H1 (cell line): ENCODE data around the gene OR2D3. TPM values are rescaled to one million over a fixed set of nuclear protein-coding genes. Genes with fewer than 3 reads are reported as not detected.
"Not testable (repeated sequence)": the region's sequence is repeated elsewhere in the genome, so short reads cannot be mapped to it uniquely, and the experiment has no call there.

Source experiments
- CTCF ChIA-PET: fragments of 300-600 bp; sonication (Branson Sonifier 250); formaldehyde crosslinking; loops from one replicate; lab custom pipeline; 2021; ENCODE audit not compliant: partially characterized antibody; lab: Charles Lee
- POLR2A ChIA-PET: fragments of 300-600 bp; sonication (Branson Sonifier 250); formaldehyde crosslinking; loops from one replicate; lab custom pipeline; 2021; ENCODE audit warnings: inconsistent platforms; ENCODE audit not compliant: partially characterized antibody; lab: Charles Lee
- DNase-seq, 2 experiments: peaks; one replicate each; pipeline versions ENCODE4 v3.0.0 to v3.0.0-alpha.2; 2010 to 2022; ENCODE audit warnings: low spot score in 2 of 2, low read depth in 1 of 2, mixed read lengths in 1 of 2
- FAIRE-seq: peaks from 2 replicates; lab custom pipeline; 2011; peaks lifted over from hg19 to GRCh38; lab: Jason Lieb, UNC
- H2AFZ ChIP-seq: 2 replicates; pipeline ENCODE4 v1.8.1; 2012; ENCODE audit warnings: low read length, inconsistent platforms
- H2AK5ac ChIP-seq: 2 replicates; pipeline ENCODE4 v1.6.1; 2013; ENCODE audit warnings: low read depth, low read length
- H2BK120ac ChIP-seq: replicated peaks from 2 replicates; pipeline ENCODE3; 2013; ENCODE audit warnings: low read depth, low read length, inconsistent platforms
- H2BK12ac ChIP-seq: 2 replicates; pipeline ENCODE4 v1.6.1; 2013; ENCODE audit warnings: low read depth, low read length
- H2BK15ac ChIP-seq: 2 replicates; pipeline ENCODE4 v1.6.1; 2013; ENCODE audit warnings: low read length
- H2BK20ac ChIP-seq: 2 replicates; pipeline ENCODE4 v1.6.1; 2013; ENCODE audit warnings: low read length
- H2BK5ac ChIP-seq: 2 replicates; pipeline ENCODE4 v1.6.1; 2013; ENCODE audit warnings: low read depth, low read length
- H3K14ac ChIP-seq: 2 replicates; pipeline ENCODE4 v1.6.1; 2013; ENCODE audit warnings: inconsistent platforms; ENCODE audit not compliant: insufficient read length
- H3K18ac ChIP-seq: 2 replicates; pipeline ENCODE4 v1.6.1; 2013; ENCODE audit warnings: low read length; ENCODE audit errors: extremely low read depth
- H3K23ac ChIP-seq: 2 replicates; pipeline ENCODE4 v1.6.1; 2013; ENCODE audit warnings: inconsistent platforms; ENCODE audit not compliant: insufficient read length
- H3K23me2 ChIP-seq: 2 replicates; pipeline ENCODE4 v1.6.1; 2013; ENCODE audit warnings: low read depth, low read length
- H3K27ac ChIP-seq: 2 replicates; pipeline ENCODE4 v1.6.1; 2011; ENCODE audit warnings: low read depth, low read length, inconsistent platforms
- H3K27me3 ChIP-seq, 4 experiments: replicated peaks in 1 of 4; 1 replicate in 1 of 4; 2 replicates in 3 of 4; pipeline versions ENCODE4 v1.6.1 to v1.8.1; 2011 to 2013; ENCODE audit warnings: low read length in 3 of 4, mild to moderate bottlenecking in 3 of 4, inconsistent platforms in 2 of 4, mixed read lengths in 2 of 4, moderate library complexity in 1 of 4; ENCODE audit not compliant: control insufficient read depth in 3 of 4, insufficient read depth in 3 of 4; ENCODE audit errors: extremely low read depth in 1 of 4
- H3K36me3 ChIP-seq, 4 experiments: 2 replicates each; pipeline versions ENCODE4 v1.6.1 to v1.8.1; 2011 to 2013; ENCODE audit warnings: mild to moderate bottlenecking in 4 of 4, low read length in 3 of 4, moderate library complexity in 2 of 4, control low read depth in 1 of 4, inconsistent platforms in 1 of 4; ENCODE audit not compliant: insufficient read depth in 4 of 4, control insufficient read depth in 2 of 4
- H3K4ac ChIP-seq: replicated peaks from 2 replicates; pipeline ENCODE3; 2013; ENCODE audit warnings: low read length, low read depth, mixed read lengths, inconsistent platforms; ENCODE audit not compliant: insufficient read length
- H3K4me1 ChIP-seq, 4 experiments: replicated peaks in 1 of 4; 1 replicate in 1 of 4; 2 replicates in 3 of 4; pipeline versions ENCODE4 v1.6.1 to v1.8.1; 2011 to 2013; ENCODE audit warnings: low read length in 3 of 4, inconsistent platforms in 2 of 4, mixed read lengths in 1 of 4; ENCODE audit not compliant: insufficient read depth in 4 of 4, control insufficient read depth in 3 of 4
- H3K4me2 ChIP-seq, 2 experiments: 2 replicates each; pipeline versions ENCODE4 v1.6.1 to v1.8.1; 2011 to 2013; ENCODE audit warnings: low read depth in 2 of 2, low read length in 2 of 2, control low read depth in 1 of 2, inconsistent platforms in 1 of 2, mild to moderate bottlenecking in 1 of 2; ENCODE audit not compliant: insufficient read depth in 1 of 2
- H3K4me3 ChIP-seq, 4 experiments: fragments of 200-600, 300-600 bp in 1 of 4; sonication (generic), shearing (Covaris generic), sonication (Bioruptor Twin) in 1 of 4; 2 replicates each; pipeline versions ENCODE4 v1.5.1 to v1.8.1; 2011 to 2016; ENCODE audit warnings: low read length in 4 of 4, low read depth in 3 of 4, control low read depth in 2 of 4, inconsistent platforms in 2 of 4, mild to moderate bottlenecking in 2 of 4, mixed read lengths in 1 of 4, moderate library complexity in 1 of 4; ENCODE audit not compliant: insufficient read depth in 2 of 4; ENCODE audit errors: extremely low read depth in 1 of 4
- H3K56ac ChIP-seq: replicated peaks from 2 replicates; pipeline ENCODE3; 2013; ENCODE audit warnings: low read depth, mild to moderate bottlenecking, mixed read lengths, low read length, inconsistent platforms; ENCODE audit not compliant: insufficient read length
- H3K79me1 ChIP-seq: 2 replicates; pipeline ENCODE4 v1.6.1; 2013; ENCODE audit warnings: low read depth, low read length, control low read depth
- H3K79me2 ChIP-seq, 2 experiments: 2 replicates each; pipeline versions ENCODE4 v1.6.1 to v1.8.1; 2012 to 2013; ENCODE audit warnings: low read length in 2 of 2, mild to moderate bottlenecking in 2 of 2, inconsistent platforms in 1 of 2; ENCODE audit not compliant: insufficient read depth in 2 of 2, control insufficient read depth in 1 of 2
- H3K9ac ChIP-seq, 4 experiments: replicated peaks in 1 of 4; 1 replicate in 1 of 4; 2 replicates in 3 of 4; pipeline versions ENCODE4 v1.6.1 to v1.8.1; 2011 to 2013; ENCODE audit warnings: low read depth in 3 of 4, low read length in 3 of 4, control low read depth in 2 of 4, mild to moderate bottlenecking in 2 of 4, moderate library complexity in 2 of 4, inconsistent platforms in 1 of 4; ENCODE audit errors: extremely low read depth in 1 of 4
- H3K9me3 ChIP-seq, 2 experiments: 2 replicates each; pipeline versions ENCODE4 v1.6.1 to v1.8.1; 2012 to 2013; ENCODE audit warnings: mild to moderate bottlenecking in 2 of 2, moderate library complexity in 2 of 2, control low read depth in 1 of 2, inconsistent platforms in 1 of 2, low read depth in 1 of 2, low read length in 1 of 2, mixed read lengths in 1 of 2; ENCODE audit not compliant: insufficient read depth in 2 of 2
- H4K20me1 ChIP-seq, 2 experiments: replicated peaks in 1 of 2; 2 replicates each; pipeline versions ENCODE3 to v1.8.1; 2011 to 2013; ENCODE audit warnings: inconsistent platforms in 2 of 2, low read length in 2 of 2, mild to moderate bottlenecking in 1 of 2; ENCODE audit not compliant: insufficient read depth in 2 of 2, control insufficient read depth in 1 of 2
- H4K5ac ChIP-seq: 2 replicates; pipeline ENCODE4 v1.6.1; 2013; ENCODE audit warnings: low read length, low read depth, mixed read lengths, inconsistent platforms; ENCODE audit not compliant: insufficient read length
- H4K8ac ChIP-seq: 2 replicates; pipeline ENCODE4 v1.8.0; 2013; ENCODE audit warnings: mild to moderate bottlenecking, moderate library complexity, low read length, inconsistent platforms; ENCODE audit not compliant: insufficient read depth; ENCODE audit errors: extremely low read depth
- H4K91ac ChIP-seq: replicated peaks from 2 replicates; pipeline ENCODE3; 2013; ENCODE audit warnings: low read length, mixed read lengths, inconsistent platforms; ENCODE audit not compliant: insufficient read length
- WGBS, 2 experiments: shearing (Covaris generic) in 1 of 2; methylation state at CpG; one replicate each; pipeline versions ENCODE4 v1.1.6 to v1.1.7; 2013 to 2015; ENCODE audit warnings: low lambda C conversion rate in 2 of 2, mixed read lengths in 2 of 2, inconsistent platforms in 1 of 2, low coverage in 1 of 2, missing lambda C conversion rate in 1 of 2; ENCODE audit not compliant: insufficient replicate concordance in 2 of 2, insufficient coverage in 1 of 2, insufficient read length in 1 of 2; ENCODE audit errors: extremely low coverage in 1 of 2, missing lambda C conversion rate in 1 of 2; 5-methylcytosine and 5-hydroxymethylcytosine counted together
- polyA plus RNA-seq, 7 experiments: library from polyadenylated mRNA; depleted of rRNA in 3 of 7; stranded (reverse) in 5 of 7; unstranded in 2 of 7; fragments of >200 nt in 5 of 7; fragments of 200-250 nt in 2 of 7; gene quantifications; 1 replicate in 5 of 7; 2 replicates in 1 of 7; 4 replicates in 1 of 7; pipeline versions ENCODE4 v1.2.1 to v1.2.3, GENCODE V29; 2011 to 2013; ENCODE audit warnings: missing spikeins in 2 of 7, mixed read lengths in 2 of 7
- total RNA-seq: library from RNA; stranded (reverse); fragmentation: NEBNext Ultra II Directional; extraction: Animal tissue kit (Norgen Biotek cat#: 25700); gene quantifications from 2 replicates; pipeline ENCODE4 v1.2.1, GENCODE V29; 2021

OR2D3 gene
- total and polyA plus RNA-seq, 2 of the 8 experiments (the other 6 are each of a cell fraction or from before 2014, with no cell fraction given): not detected

GRCh38 chr11:6954248-6954647, 33.4 kb downstream of the OR2D3 start:
- H3K18ac ChIP-seq, H3K79me1 ChIP-seq, H2BK12ac ChIP-seq, H2BK20ac ChIP-seq, H3K4me2 ChIP-seq, H3K27ac ChIP-seq, H3K27me3 ChIP-seq, H2BK15ac ChIP-seq, H2BK120ac ChIP-seq, H2AK5ac ChIP-seq, H3K4me1 ChIP-seq, H3K4me3 ChIP-seq, H3K4ac ChIP-seq, H4K8ac ChIP-seq, H4K91ac ChIP-seq, H4K20me1 ChIP-seq, H3K79me2 ChIP-seq, H3K14ac ChIP-seq, H2BK5ac ChIP-seq, H3K56ac ChIP-seq, H3K23ac ChIP-seq, H2AFZ ChIP-seq, H3K9me3 ChIP-seq, H4K5ac ChIP-seq, H3K9ac ChIP-seq, CTCF ChIA-PET, FAIRE-seq, DNase-seq, POLR2A ChIA-PET, H3K23me2 ChIP-seq: not testable (repeated sequence)
- H3K36me3 ChIP-seq: peaks cover 0 to 23% (median 12%) of the 10 kb centered on the region in 4 experiments; a peak in 6 of 8 replicates
- WGBS, 2 experiments: 87% methylated on average over 8 of the region's 10 CpGs; no CpG with 5 or more reads in 1 of the 2 experiments
